ENCODE data around the gene SP140. TPM values are rescaled to one million over a fixed set of nuclear protein-coding genes. Genes with fewer than 3 reads are reported as not detected.
"Not testable (repeated sequence)": the region's sequence is repeated elsewhere in the genome, so short reads cannot be mapped to it uniquely, and the experiment has no call there.

Gene SP140
- total and polyA plus RNA-seq, 2 of the 8 experiments (the other 6 are each of a cell fraction or from before 2014, with no cell fraction given) = 0.23 to 1.3 TPM

GRCh38 chr2:230343041-230343624, 117.6 kb downstream of the SP140 start:
- H3K4ac ChIP-seq (replicated peaks; ENCODE audit: insufficient read length, low read depth, low read length); FAIRE-seq: not testable (repeated sequence)

More at GRCh38 chr2:230343041-230343624, 117.6 kb downstream of the SP140 start:
- H3K18ac ChIP-seq (ENCODE audit: extremely low read depth, low read length); H2BK120ac ChIP-seq (replicated peaks; ENCODE audit: low read depth, low read length); CTCF ChIA-PET (ENCODE audit: partially characterized antibody); H3K14ac ChIP-seq (ENCODE audit: insufficient read length); H2AK5ac ChIP-seq (ENCODE audit: low read depth, low read length); H3K9me3 ChIP-seq (ENCODE audit: insufficient read depth in 2 of 2, low read depth in 1 of 2, low read length in 1 of 2); H3K4me2 ChIP-seq (ENCODE audit: insufficient read depth in 1 of 2, low read depth in 2 of 2, low read length in 2 of 2); H3K23ac ChIP-seq (ENCODE audit: insufficient read length); H2BK5ac ChIP-seq (ENCODE audit: low read depth, low read length); H3K79me1 ChIP-seq (ENCODE audit: low read depth, low read length); H2AFZ ChIP-seq (ENCODE audit: low read length); H4K8ac ChIP-seq (ENCODE audit: extremely low read depth, insufficient read depth, low read length); H3K9ac ChIP-seq (replicated peaks in 1 of 4; ENCODE audit: extremely low read depth in 1 of 4, low read depth in 3 of 4, low read length in 3 of 4); H4K5ac ChIP-seq (ENCODE audit: insufficient read length, low read depth, low read length); H2BK12ac ChIP-seq (ENCODE audit: low read depth, low read length); H3K56ac ChIP-seq (replicated peaks; ENCODE audit: insufficient read length, low read depth, low read length); H2BK15ac ChIP-seq (ENCODE audit: low read length); H3K4me3 ChIP-seq (ENCODE audit: extremely low read depth in 1 of 4, insufficient read depth in 2 of 4, low read depth in 3 of 4, low read length in 4 of 4); H2BK20ac ChIP-seq (ENCODE audit: low read length); H3K27me3 ChIP-seq (replicated peaks in 1 of 4; ENCODE audit: control insufficient read depth in 3 of 4, extremely low read depth in 1 of 4, insufficient read depth in 3 of 4, low read length in 3 of 4); H4K91ac ChIP-seq (replicated peaks; ENCODE audit: insufficient read length, low read length); H3K23me2 ChIP-seq (ENCODE audit: low read depth, low read length); H3K4me1 ChIP-seq (replicated peaks in 1 of 4; ENCODE audit: control insufficient read depth in 3 of 4, insufficient read depth in 4 of 4, low read length in 3 of 4); H4K20me1 ChIP-seq (replicated peaks in 1 of 2; ENCODE audit: control insufficient read depth in 1 of 2, insufficient read depth in 2 of 2, low read length in 2 of 2); H3K27ac ChIP-seq (ENCODE audit: low read depth, low read length); H3K79me2 ChIP-seq (ENCODE audit: control insufficient read depth in 1 of 2, insufficient read depth in 2 of 2, low read length in 2 of 2); DNase-seq (ENCODE audit: low read depth in 1 of 2, low spot score in 2 of 2); H3K36me3 ChIP-seq (ENCODE audit: control insufficient read depth in 2 of 4, insufficient read depth in 4 of 4, low read length in 3 of 4): not testable (repeated sequence)
- POLR2A ChIA-PET (ENCODE audit: partially characterized antibody) = interaction anchor here (1.2 kb wide), 1 partner anchor 8 kb away, joined by 3 read pairs; no protein-coding TSS in a partner anchor
- 100% methylated on average over 2 of the region's 2 CpGs; no CpG with 5 or more reads in 1 of the 2 experiments for WGBS, 2 experiments (ENCODE audit: extremely low coverage in 1 of 2, insufficient coverage in 1 of 2, insufficient read length in 1 of 2, insufficient replicate concordance in 2 of 2, low coverage in 1 of 2, low lambda C conversion rate in 2 of 2, missing lambda C conversion rate in 1 of 2)
